DND-41 (cell line): ENCODE measurements around the gene PDLIM5.
"Not testable (repeated sequence)": the region's sequence is repeated elsewhere in the genome, so short reads cannot be mapped to it uniquely, and the experiment has no call there.

ENCODE experiments used
- ATAC-seq: fragments of 200-7000 bp; cut with Tn5 transposase; 3 replicates; pipeline ENCODE4 v1.9.1; 2021; ENCODE audit warnings: low read depth; ENCODE audit not compliant: insufficient read depth
- DNase-seq: peaks from one replicate; pipeline ENCODE4 v3.0.0-alpha.2; 2020
- H2AFZ ChIP-seq: 2 replicates; pipeline ENCODE4 v1.6.0; 2012; ENCODE audit warnings: low read depth, low read length
- H3K27ac ChIP-seq: 2 replicates; pipeline ENCODE4 v1.5.1; 2012; ENCODE audit warnings: low read length, inconsistent platforms
- H3K27me3 ChIP-seq: fragments of 200-600 bp; sonication (generic); 2 replicates; pipeline ENCODE4 v1.6.0; 2012; ENCODE audit warnings: low read length, mild to moderate bottlenecking, inconsistent platforms; ENCODE audit not compliant: insufficient read depth, poor library complexity
- H3K36me3 ChIP-seq: 2 replicates; pipeline ENCODE4 v1.5.1; 2012; ENCODE audit warnings: low read length, inconsistent platforms; ENCODE audit not compliant: insufficient read depth
- H3K4me1 ChIP-seq: 2 replicates; pipeline ENCODE4 v1.5.1; 2012; ENCODE audit warnings: mild to moderate bottlenecking, low read length; ENCODE audit not compliant: insufficient read depth
- H3K4me2 ChIP-seq: 2 replicates; pipeline ENCODE4 v1.6.0; 2012; ENCODE audit warnings: mild to moderate bottlenecking, moderate library complexity, low read length, inconsistent platforms; ENCODE audit not compliant: insufficient read depth
- H3K4me3 ChIP-seq, 2 experiments: fragments of 200-600 bp in 1 of 2; shearing (Covaris generic) in 1 of 2; 2 replicates each; pipeline ENCODE4 v1.5.1; 2012 to 2016; ENCODE audit warnings: inconsistent platforms in 2 of 2, low read length in 2 of 2, mild to moderate bottlenecking in 2 of 2, low read depth in 1 of 2, moderate library complexity in 1 of 2
- H3K79me2 ChIP-seq: 2 replicates; pipeline ENCODE4 v1.6.0; 2012; ENCODE audit warnings: low read length, inconsistent platforms; ENCODE audit not compliant: insufficient read depth
- H3K9ac ChIP-seq: 2 replicates; pipeline ENCODE4 v1.6.0; 2012; ENCODE audit warnings: low read depth, mild to moderate bottlenecking, inconsistent platforms, low read length, moderate library complexity
- H3K9me3 ChIP-seq: 2 replicates; pipeline ENCODE4 v1.5.1; 2012; ENCODE audit warnings: low read length, moderate library complexity, mild to moderate bottlenecking, inconsistent platforms; ENCODE audit not compliant: insufficient read depth, severe bottlenecking
- H4K20me1 ChIP-seq: 2 replicates; pipeline ENCODE4 v1.6.0; 2012; ENCODE audit warnings: low read length; ENCODE audit not compliant: insufficient read depth
- EZH2 ChIP-seq: IDR thresholded peaks from 3 replicates; pipeline ENCODE4 v1.6.1; 2012; ENCODE audit warnings: borderline replicate concordance, low read depth, mild to moderate bottlenecking, moderate library complexity, low read length, inconsistent platforms; ENCODE audit not compliant: severe bottlenecking
- TF ChIP-seq, protein P1 (sequence below): IDR thresholded peaks from 2 replicates; pipeline ENCODE4 v1.5.1; 2012; ENCODE audit warnings: borderline replicate concordance, low read length, moderate library complexity, mild to moderate bottlenecking; ENCODE audit not compliant: poor library complexity, severe bottlenecking; ENCODE audit errors: extremely low read depth

The PDLIM5 gene

DNA sequence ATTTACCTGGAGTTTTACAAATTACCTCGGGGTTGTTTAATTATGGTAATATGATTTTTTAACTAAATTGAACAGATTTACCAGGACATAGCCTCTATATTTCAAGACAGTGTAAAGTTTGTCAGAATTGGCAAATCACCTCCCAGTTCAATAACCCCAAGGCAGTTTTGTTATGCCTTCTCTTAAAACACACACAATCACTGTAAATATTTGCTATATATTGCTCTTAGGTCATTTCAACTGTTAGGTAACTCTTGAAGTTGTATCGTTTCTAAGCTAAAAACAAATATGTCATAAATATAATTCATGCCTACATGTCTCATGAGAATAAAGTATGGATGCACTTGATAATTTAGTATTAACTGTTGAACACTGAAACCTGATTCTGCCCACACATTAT is 24.1 kb downstream of the PDLIM5 start:
- Histone ChIP-seq H3K4me3 (no peak overlapping the region), H2AFZ (no peak overlapping the region), H3K9ac (no peak overlapping the region), H3K4me2 (no peak overlapping the region), H3K9me3 (no peaks in the 10 kb centered on the region), H3K79me2 (no peaks in the 10 kb centered on the region), H4K20me1 (no peaks in the 10 kb centered on the region), H3K36me3 (no peaks in the 10 kb centered on the region), H3K27me3 (no peaks in the 10 kb centered on the region), H3K4me1 (no peaks in the 10 kb centered on the region), H3K27ac (no peak overlapping the region)
- ATAC-seq (no peak), DNase-seq (no peak)
- TF ChIP-seq, protein P1, sequence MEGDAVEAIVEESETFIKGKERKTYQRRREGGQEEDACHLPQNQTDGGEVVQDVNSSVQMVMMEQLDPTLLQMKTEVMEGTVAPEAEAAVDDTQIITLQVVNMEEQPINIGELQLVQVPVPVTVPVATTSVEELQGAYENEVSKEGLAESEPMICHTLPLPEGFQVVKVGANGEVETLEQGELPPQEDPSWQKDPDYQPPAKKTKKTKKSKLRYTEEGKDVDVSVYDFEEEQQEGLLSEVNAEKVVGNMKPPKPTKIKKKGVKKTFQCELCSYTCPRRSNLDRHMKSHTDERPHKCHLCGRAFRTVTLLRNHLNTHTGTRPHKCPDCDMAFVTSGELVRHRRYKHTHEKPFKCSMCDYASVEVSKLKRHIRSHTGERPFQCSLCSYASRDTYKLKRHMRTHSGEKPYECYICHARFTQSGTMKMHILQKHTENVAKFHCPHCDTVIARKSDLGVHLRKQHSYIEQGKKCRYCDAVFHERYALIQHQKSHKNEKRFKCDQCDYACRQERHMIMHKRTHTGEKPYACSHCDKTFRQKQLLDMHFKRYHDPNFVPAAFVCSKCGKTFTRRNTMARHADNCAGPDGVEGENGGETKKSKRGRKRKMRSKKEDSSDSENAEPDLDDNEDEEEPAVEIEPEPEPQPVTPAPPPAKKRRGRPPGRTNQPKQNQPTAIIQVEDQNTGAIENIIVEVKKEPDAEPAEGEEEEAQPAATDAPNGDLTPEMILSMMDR = no peak
- TF ChIP-seq EZH2 = no peak

- Histone ChIP-seq H2AFZ (no peak overlapping the region), H4K20me1 (no peaks in the 10 kb centered on the region), H3K27ac (no peak overlapping the region), H3K4me1 (no peaks in the 10 kb centered on the region), H3K27me3 (no peaks in the 10 kb centered on the region), H3K9ac (no peak overlapping the region), H3K79me2 (no peaks in the 10 kb centered on the region), H3K4me3 (no peak overlapping the region), H3K4me2 (no peak overlapping the region), H3K36me3 (no peaks in the 10 kb centered on the region), H3K9me3 (no peaks in the 10 kb centered on the region)
- ATAC-seq = no peak
- no peak for TF ChIP-seq EZH2
- TF ChIP-seq, protein P1 = no peak
- DNase-seq = no peak
Observed at GRCh38 chr4:94477227-94477626, 25.5 kb downstream of the PDLIM5 start.

GRCh38 chr4:94478805-94479204 is 27.1 kb downstream of the PDLIM5 start:
- not testable (repeated sequence) for H3K9me3 ChIP-seq, H3K36me3 ChIP-seq, DNase-seq, H2AFZ ChIP-seq, H3K79me2 ChIP-seq, H3K4me3 ChIP-seq, H3K27ac ChIP-seq, ATAC-seq, H3K4me2 ChIP-seq, H4K20me1 ChIP-seq, H3K27me3 ChIP-seq, H3K4me1 ChIP-seq, H3K9ac ChIP-seq

DNA sequence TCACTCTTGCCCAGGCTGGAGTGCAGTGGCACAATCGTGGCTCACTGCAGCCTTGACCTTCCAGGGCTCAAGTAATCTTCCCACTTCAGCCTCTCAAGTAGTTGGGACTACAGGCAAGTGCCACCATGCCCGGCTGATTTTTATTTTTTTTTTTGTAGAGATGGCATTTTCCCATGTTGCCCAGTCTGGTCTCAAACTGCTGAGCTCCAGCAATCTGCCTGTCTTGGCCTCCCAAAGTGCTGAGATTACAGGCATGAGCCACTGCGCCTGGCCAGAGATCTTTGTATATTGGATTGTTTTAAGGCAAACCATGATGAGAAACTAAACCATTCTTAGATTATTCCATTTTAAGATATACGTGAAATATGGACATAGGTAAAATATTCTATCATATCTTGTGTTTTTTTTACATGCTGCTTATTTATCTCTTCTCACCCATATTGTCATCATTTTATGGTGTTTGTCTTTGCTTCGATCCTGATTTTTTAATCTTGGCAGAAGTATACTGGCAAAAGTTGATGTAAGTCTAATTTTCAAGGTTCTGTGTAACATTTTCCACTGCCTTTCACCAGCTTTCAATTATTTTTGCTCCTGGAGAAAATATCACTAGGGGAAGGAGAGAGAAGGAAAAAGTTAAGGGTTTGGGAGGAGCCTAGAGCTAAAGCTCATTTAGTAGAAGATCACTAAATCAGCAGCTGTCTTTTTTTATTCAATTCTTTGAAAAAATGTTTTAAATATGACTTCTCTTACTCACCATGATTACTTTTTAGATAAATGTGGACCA is 27.8 kb downstream of the PDLIM5 start:
- Histone ChIP-seq H3K36me3 (no peaks in the 10 kb centered on the region), H3K9ac (no peak overlapping the region), H4K20me1 (no peaks in the 10 kb centered on the region), H2AFZ (no peak overlapping the region), H3K4me2 (no peak overlapping the region), H3K27me3 (no peaks in the 10 kb centered on the region), H3K4me1 (no peaks in the 10 kb centered on the region), H3K9me3 (no peaks in the 10 kb centered on the region), H3K79me2 (no peaks in the 10 kb centered on the region), H3K4me3 (no peak overlapping the region), H3K27ac (no peak overlapping the region)
- ATAC-seq = no peak
- no peak for TF ChIP-seq EZH2
- TF ChIP-seq, protein P1 = no peak
- DNase-seq = no peak
